Activated CD8-positive, alpha-beta memory T cell treated with anti-CD3 and anti-CD28 coated beads, Interleukin-2, amount 50 U/mL, for 24 hours (primary cell): ENCODE measurements around the gene SGK1.
"Not testable (repeated sequence)": the region's sequence is repeated elsewhere in the genome, so short reads cannot be mapped to it uniquely, and the experiment has no call there.

Experiments used
- DNase-seq: peaks from one replicate; pipeline ENCODE4 v3.0.0-alpha.2; 2020; ENCODE audit errors: extremely low read depth

The SGK1 gene

DNA sequence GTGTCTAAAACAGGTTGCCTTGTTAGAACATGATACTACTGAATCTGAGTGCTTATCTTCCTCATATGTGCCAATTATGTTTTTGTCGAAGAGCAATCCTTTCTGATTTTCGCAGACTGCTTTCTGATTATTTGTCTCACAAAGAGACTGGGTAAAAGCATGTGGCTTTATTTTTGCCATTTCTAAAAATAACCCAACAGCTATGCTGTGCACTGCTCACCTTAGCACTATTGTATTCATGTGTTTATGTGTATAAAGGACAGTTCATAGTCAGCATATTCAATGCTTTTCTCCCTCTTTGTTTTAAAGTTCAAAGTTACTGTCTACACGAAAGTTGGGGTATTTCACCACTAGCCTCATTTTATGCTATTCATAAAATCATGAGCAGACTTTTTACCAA lies 127.0 kb downstream of the SGK1 start:
- no peak for DNase-seq

- no peak for DNase-seq
These were observed 130.2 kb downstream of the SGK1 start for GRCh38 chr6:134187751-134188150.

GRCh38 chr6:134187154-134187553 lies 130.8 kb downstream of the SGK1 start:
- DNase-seq, result no peak

- no peak for DNase-seq
These were observed 131.6 kb downstream of the SGK1 start for GRCh38 chr6:134186355-134186754.

GRCh38 chr6:134185277-134185676 lies 132.6 kb downstream of the SGK1 start:
- no peak for DNase-seq

- no peak for DNase-seq
These were observed 134.1 kb downstream of the SGK1 start for GRCh38 chr6:134183844-134184243.

GRCh38 chr6:134182528-134182927 lies 135.4 kb downstream of the SGK1 start:
- no peak for DNase-seq

DNA sequence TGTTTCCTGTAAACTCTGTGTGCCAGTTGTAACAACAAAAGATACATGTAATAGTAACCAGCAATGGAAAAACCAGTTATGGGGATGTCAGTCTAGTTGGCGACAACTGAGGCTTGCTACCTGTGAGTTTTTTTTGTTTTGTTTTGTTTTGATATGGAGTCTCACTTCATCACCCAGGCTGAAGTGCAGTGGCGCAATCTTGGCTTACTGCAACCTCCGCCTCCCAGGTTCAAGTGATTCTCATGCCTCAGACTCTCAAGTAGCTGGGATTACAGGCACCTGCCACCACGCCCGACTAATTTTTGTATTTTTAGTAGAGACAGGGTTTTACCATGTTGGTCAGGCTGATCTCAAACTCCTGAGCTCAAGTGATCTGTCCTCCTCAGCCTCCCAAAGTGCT lies 136.2 kb downstream of the SGK1 start:
- not testable (repeated sequence) for DNase-seq

GRCh38 chr6:134181251-134181650 lies 136.7 kb downstream of the SGK1 start:
- DNase-seq, result not testable (repeated sequence)

GRCh38 chr6:134180540-134180939 lies 137.4 kb downstream of the SGK1 start:
- not testable (repeated sequence) for DNase-seq

DNA sequence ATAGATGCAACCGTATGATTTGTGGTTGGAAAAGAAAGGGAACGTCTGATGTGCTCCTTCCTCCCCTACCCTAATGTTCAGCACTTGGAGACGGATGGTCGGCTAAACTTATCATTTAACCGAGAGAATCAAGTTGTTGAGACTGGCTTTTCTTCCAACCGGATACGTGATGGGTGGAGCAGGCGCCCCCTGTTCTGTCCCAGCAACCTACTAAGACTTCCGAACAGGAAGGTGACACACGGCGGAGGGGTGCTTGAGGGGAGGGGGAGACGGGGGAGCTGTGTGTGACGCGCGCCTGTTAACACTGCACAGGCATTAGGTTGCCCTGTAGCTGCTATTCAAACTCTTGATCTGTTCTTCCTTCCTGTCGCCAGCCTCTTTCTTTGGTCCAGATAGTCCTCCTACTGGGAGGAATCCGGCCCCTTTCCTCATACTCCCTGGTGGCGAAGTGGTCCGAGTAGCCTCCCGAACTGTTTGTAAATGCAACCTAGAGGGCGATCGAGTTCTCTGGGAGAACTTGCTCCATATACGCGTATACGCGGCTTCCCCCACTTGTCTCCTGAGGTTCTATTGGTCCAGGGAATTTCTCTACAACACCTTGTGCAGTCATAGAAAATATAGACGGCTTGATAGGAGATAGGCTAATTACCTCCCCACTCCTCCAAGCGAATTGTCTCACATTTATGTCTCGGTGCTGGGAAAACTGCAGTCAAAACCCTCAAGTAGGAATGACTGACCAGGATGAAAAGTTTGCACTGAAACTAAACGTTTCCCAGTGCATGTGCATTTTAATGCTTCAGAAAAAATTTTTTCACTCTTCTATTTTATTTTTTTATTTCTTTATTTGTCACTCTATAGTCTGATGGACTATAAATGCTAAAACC lies 139.5 kb downstream of the SGK1 start:
- peak; percentile 58 for DNase-seq

DNA sequence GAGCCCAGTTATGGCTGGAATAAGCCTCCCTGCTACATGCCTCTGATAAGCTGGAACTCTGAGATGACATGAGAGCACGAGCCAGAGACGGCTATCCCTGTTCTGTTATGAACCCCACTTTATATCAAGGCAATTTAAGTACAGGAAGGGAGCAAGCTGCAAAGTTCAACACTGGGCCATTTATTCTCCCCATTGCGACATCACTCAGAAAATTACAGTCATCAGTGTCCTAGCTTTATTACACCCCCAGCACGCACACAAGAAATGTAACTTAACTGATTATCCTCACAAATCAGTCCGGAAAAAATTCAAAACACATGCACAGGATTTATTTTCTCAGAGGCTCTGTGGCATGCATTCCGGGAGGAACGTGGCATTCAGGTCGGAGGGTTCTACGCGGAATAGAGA lies 140.2 kb downstream of the SGK1 start:
- DNase-seq, result no peak

DNA sequence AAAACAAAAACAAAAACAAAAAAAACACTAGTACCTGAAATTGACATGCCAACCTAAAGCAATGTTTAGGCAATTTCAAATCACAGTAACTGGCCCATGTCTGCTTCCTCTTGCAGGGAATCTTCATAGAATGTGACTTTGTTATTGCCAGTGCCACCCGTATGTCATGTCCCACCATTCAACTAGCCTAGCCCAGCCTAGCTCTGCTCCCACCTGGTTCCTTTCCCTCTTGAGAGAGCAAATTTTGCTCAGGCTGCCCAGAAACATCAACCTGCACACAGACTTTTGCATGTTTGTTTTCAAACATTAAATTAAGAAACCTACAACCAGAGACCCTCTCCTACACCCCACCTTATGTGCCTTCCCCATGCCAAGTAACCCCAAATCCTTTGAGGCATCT lies 140.7 kb downstream of the SGK1 start:
- DNase-seq, result no peak

- no peak for DNase-seq
These were observed 141.5 kb downstream of the SGK1 start for GRCh38 chr6:134176264-134176975.

- DNase-seq, result no peak
These were observed 142.2 kb downstream of the SGK1 start for GRCh38 chr6:134175532-134176263.

DNA sequence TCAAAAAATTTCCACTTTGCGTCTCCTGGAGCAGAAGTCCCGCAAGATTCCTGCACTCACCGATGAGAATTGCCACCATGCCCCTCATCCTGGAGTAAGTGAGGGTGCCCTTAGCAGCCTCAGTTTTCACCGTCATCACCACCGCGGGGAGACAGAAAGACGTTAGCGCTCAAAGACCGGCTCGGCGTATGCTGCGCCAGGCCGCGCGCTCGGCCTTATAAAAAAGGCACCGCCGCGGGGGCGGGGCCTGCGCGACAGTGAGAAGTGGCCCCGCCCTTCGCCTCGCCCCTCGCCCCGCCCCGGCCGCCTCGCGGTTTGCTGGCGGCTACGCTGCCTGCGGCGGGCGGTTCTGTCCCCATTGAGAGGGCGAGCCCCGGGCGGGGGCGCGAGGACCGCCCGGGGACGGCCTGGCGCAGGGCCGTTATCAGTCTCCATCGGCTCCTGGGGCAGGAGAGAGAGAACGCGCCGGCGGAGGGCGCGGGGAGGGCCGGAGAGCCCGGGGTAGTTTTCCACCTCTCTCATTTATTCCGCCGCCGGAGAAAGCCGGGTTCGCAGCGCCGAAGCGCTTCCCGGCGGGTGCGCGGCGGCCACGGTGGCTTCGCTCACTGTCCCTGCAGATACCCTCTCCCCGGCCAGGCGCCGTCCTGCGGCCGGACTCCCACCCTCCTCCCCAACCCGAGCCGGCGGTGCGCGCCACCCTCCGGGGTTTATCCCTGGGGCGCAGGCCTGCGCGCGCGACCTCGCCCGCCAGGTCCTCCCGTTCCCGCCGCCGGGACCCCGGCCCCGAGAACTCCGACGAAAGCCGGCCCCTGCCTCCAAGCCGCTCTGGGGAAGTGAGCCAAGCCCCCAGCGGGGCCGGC lies 143.0 kb downstream of the SGK1 start:
- DNase-seq, result peak; percentile 69

GRCh38 chr6:134173936-134174671 lies 143.8 kb downstream of the SGK1 start:
- DNase-seq, result peak; percentile 63

- no peak for DNase-seq
These were observed 144.6 kb downstream of the SGK1 start for GRCh38 chr6:134173366-134173725.

DNA sequence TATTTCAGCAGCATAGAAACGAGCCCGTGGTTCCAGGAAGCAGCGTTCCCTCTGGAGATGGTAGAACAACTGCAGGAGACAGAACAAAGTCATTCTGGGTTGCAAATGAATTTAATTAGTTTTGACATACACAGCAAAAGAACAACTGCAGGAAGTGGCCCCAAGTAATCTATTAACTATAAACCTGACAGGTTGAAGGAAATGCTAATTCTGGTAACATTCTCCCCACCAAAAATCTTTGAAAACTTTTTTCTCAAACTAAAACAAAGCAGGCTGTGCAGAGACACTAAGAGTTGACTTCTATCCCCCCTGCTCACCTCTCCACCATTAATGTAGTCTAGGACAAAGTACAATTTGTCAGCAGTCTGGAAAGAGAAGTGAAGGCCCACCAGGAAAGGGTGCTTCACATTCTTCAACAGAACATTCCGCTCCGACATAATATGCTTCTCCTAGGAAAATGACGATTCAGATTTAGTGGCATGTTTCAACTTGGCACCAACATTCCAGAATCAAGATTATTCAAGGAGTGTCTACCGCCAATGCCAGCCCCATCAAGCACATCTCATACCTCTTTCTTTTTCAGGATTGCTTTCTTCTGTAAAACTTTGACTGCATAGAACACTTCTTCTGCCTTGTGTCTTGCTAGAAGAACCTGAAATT lies 145.1 kb downstream of the SGK1 start:
- no peak for DNase-seq

DNA sequence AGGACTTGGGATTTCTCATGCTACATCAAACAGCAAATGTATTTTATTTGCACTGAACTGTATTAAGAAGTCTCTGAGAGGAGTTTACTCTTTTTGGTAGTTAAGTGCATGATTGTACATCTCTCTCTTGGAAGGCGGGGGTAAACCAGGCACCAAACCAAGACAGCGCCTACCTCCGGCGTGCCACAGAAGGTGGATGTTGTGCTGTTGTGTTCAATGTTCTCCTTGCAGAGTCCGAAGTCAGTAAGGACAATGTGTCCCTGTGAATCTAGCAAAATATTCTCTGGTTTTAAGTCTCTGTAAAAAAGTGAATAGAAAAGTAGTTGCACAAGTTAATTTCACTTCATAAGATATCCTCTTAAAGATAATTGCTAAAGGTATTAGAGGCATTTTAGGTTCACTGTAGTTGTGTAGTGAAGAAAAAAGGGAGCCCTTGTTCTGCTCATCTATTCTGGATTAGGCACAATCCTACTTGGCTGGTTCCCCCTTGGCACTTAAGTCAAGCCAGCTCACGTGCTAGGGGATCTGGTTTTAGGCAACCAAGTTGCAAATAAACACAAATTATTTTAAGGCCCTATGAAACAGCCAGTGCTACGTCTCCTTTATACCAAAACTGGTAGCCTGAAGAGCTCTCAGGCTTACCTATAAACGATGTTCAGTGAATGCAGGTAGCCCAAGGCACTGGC lies 145.7 kb downstream of the SGK1 start:
- DNase-seq, result no peak
